Measurements from ENCODE around the gene TIGAR.

TIGAR gene

GRCh38 chr12:4320853-4321701 is at the start of gene TIGAR:
TSS of gene TIGAR (plus strand) at chr12:4321213. CDS start at chr12:4321272, 59 bp downstream.
- peak; percentile 98 for DNase-seq

- DNase-seq: no peak
These were observed 49.1 kb upstream of the TIGAR start for GRCh38 chr12:4271717-4272423.

GRCh38 chr12:4272424-4273272 is 48.4 kb upstream of the TIGAR start:
- DNase-seq: no peak

- DNase-seq: no peak
These were observed 47.8 kb upstream of the TIGAR start for GRCh38 chr12:4273273-4273651.

GRCh38 chr12:4273652-4274395 is 47.2 kb upstream of the TIGAR start, which contains the start of gene CCND2:
TSS of gene CCND2 (plus strand) at chr12:4273762. CDS start at chr12:4274041, 279 bp downstream.
- no peak for DNase-seq

GRCh38 chr12:4274396-4275015 is 46.5 kb upstream of the TIGAR start:
- no peak for DNase-seq

GRCh38 chr12:4275016-4275869 is 45.8 kb upstream of the TIGAR start:
- no peak for DNase-seq

- DNase-seq: no peak
These were observed 45.1 kb upstream of the TIGAR start for GRCh38 chr12:4275870-4276301.

GRCh38 chr12:4276524-4277204 is 44.3 kb upstream of the TIGAR start:
- DNase-seq: peak; percentile 85

- DNase-seq: no peak
These were observed 43.8 kb upstream of the TIGAR start for GRCh38 chr12:4277205-4277543.

- no peak for DNase-seq
These were observed 43.2 kb upstream of the TIGAR start for GRCh38 chr12:4277857-4278256.

GRCh38 chr12:4278329-4279197 is 42.5 kb upstream of the TIGAR start:
- DNase-seq: no peak

GRCh38 chr12:4279198-4279690 is 41.8 kb upstream of the TIGAR start:
- no peak for DNase-seq

GRCh38 chr12:4280351-4281163 is 40.5 kb upstream of the TIGAR start:
- no peak for DNase-seq

- no peak for DNase-seq
These were observed 39.8 kb upstream of the TIGAR start for GRCh38 chr12:4281173-4281654.

- no peak for DNase-seq
These were observed 38.7 kb upstream of the TIGAR start for GRCh38 chr12:4282103-4282891.

GRCh38 chr12:4282892-4283511 is 38.0 kb upstream of the TIGAR start:
- no peak for DNase-seq
